NCI-H526 treated with DMSO at 0.1 percent for 48 hours (cell line): ENCODE results near the gene KCNE4.
"Not testable (repeated sequence)": the region's sequence is repeated elsewhere in the genome, so short reads cannot be mapped to it uniquely, and the experiment has no call there.

ENCODE experiments used
- DNase-seq: peaks from one replicate; lab custom pipeline; 2025; lab: John Stamatoyannopoulos, UW

KCNE4 gene

DNA sequence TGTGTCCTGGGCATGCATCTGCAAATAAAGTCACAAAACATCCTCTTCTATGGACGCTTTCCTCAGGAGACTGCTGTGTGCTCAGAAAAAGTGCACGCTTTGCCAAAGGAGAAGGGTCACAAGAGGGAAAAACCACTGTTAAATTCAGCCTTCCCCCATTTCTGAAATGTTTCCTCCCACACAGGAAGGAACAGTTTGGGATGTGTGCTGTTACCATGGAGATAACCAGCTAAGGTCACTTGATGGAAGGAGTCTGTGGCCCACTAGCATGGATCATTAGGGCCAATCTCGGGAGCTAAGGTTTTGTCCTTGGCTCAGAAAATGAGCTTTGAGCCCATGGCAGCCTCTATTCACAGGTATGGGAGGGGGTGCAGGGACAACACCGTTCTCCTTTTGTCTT lies 5.6 kb downstream of the KCNE4 start:
- DNase-seq = no peak

- no peak for DNase-seq
These were observed 7.1 kb downstream of the KCNE4 start for GRCh38 chr2:223058952-223059716.

DNA sequence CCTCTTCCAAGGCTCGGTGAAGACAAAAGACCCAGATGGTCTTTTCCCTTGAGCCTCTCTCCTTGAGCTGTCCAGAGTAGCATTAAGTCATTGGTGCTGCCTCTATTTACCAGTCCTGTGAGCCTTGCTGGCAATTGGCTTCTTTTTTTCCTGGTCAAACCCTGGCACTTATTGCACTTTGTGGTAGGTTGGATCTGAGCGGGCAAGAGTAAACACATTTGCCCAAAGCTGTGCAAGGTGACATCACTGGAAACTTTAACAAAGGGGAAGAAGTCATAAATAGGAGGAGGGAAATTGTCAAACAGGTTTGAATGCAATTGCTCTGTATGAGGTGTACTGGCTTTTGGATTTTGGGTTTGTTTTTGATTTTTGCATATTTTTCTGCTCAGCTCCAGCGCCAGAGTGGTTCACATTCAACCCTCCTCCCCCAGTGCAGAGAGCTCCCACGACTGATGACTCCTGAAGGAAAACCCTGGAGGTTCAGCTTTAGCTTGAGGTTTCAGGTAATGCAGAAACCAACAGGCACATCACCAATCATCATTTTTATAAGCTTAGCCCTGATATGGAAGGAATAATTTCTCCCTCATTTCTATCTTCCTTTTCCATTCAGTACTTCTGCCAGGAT lies 8.3 kb downstream of the KCNE4 start:
- no peak for DNase-seq

DNA sequence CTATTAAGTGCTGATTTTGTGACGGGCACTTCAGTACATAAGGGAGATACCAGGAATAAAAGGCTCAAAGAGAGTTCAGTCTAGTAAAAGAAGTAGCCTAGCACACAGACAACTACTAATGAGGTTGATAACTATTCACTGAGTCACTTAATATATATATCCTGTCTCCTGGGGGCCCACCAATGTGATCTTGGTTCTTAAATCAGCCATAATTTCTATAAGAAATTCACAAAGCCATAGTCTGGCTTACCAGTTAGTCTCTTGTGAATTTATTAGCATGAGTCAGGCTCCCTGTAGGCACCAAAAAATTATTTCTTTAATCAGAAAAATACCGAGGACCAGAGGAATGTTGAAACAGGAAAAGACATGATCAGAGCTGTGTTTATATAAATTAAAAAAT lies 10.4 kb downstream of the KCNE4 start:
- DNase-seq = no peak

- DNase-seq = no peak
These were observed 13.1 kb downstream of the KCNE4 start for GRCh38 chr2:223065107-223065506.

GRCh38 chr2:223066721-223067120 lies 14.7 kb downstream of the KCNE4 start:
- no peak for DNase-seq

DNA sequence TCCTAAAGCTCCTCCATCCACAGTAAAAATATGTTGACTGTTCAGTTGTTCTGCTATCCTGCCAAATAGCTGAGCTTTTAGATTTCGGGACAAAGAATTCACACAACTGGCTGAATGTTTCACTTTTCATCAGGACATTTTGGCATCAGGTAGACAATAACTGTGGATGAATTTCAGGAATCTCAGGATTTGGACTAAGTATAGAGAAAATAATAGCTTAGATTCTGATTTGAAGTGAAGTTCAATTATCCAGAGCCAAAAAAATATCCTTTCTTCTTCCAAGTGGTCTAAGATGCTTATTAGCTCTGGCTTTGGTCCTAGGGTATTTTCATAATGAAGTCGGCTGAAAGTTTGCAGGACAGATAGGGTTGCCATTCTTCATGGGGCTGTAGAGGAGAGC lies 16.1 kb downstream of the KCNE4 start:
- no peak for DNase-seq

DNA sequence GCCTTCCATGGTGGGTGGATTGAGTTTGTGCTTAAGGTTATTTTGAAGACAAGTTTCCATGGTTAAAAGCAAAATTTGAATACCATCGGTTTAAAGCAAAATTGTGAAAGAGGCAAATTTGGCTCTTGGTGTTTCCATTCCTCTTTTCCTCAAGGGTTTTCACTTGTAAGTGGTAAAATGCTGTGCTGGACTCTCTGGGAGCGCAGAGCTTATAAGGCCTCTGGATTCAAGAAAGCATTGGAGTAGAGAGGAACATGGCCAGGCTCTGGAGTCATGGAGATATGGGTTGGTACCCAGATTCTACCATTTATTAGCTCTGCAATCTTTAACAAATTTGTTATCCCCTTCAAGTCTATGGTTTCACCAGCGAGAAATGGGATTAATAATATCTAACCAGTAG lies 17.5 kb downstream of the KCNE4 start:
- no peak for DNase-seq

DNA sequence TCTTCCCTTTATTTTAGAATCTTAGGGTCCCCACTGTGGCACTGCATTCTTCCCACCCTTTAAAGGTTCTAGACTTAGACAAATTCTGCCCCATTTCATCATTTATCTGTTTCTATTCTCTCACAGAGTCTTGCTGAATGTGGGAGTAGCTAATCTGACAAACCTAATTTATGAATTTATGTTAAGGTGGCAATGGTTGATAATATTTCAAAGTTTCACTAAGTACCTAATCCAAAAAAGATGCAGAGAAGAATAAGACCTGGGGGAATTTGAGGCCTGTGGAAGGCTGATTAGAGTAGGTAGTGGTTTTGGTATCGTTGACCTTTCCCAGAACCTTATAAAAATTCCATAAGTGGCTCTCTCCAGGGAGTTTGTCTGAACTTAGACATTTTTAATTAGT lies 18.0 kb downstream of the KCNE4 start:
- DNase-seq = no peak

DNA sequence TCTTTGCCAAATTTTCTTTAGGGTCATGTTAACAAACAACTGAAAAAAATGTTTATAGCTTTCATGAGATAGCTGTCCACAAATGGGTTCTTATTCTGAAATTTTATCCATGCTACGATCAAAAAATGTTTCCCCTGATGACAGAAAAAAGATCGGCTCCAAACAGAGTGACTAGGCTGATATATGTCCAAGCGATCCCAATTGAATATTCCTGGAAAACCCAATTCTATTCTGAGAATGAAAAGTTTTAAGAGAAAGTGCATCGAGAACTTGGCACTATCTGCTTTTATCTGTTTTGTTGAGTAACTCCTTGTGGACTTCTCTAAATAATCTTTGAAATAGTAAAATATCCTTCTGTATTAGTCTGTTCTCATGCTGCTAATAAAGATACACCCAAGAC lies 19.1 kb downstream of the KCNE4 start:
- DNase-seq = no peak

- DNase-seq = no peak
These were observed 20.8 kb downstream of the KCNE4 start for GRCh38 chr2:223072826-223073225.

GRCh38 chr2:223075301-223076270 lies 23.6 kb downstream of the KCNE4 start:
- no peak for DNase-seq

GRCh38 chr2:223076573-223076972 lies 24.6 kb downstream of the KCNE4 start:
- no peak for DNase-seq

DNA sequence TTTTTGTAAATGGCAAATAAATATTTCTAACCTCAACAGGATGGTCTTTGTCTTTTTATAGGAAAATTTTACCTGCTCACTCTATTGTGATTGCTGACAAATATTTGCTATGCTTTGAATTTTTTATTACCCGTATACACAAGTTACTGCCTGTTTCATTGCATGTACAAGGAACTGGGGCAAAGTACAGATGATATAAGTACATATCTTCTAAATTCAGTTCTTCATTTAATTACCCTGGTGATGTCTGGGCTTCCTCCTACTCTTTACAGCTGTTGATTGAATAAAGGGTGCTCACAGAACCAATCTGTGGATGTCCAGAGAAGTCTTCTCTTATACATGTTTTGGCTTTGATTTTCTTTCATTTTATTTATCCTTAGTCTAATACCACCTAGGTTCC lies 26.5 kb downstream of the KCNE4 start:
- DNase-seq = no peak

- DNase-seq = no peak
These were observed 27.4 kb downstream of the KCNE4 start for GRCh38 chr2:223079378-223079777.

GRCh38 chr2:223079925-223080324 lies 27.9 kb downstream of the KCNE4 start:
- DNase-seq = no peak

DNA sequence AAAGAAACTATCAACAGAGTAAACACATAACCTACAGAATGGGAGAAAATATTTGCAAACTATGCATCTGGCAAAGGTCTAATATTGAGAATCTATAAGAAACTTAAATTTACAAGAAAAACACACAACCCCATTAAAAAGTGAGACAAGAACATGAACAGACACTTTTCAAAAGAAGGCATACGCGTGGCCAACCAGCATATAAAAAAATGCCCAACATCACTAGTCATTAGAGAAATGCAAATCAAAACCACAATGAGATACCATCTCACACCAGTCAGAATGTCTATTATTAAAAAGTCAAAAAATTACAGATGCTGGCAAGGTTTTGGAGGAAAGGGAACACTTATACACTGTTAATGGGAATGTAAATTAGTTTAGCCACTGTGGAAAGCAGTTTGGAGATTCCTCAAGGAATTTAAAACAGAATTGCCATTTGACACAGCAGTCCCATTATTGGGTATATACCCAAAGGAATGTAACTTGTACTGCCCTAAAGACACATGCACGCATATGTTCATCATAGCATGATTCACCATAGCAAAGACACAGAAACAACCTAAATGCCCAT lies 28.9 kb downstream of the KCNE4 start:
- DNase-seq = not testable (repeated sequence)

GRCh38 chr2:223081789-223082188 lies 29.8 kb downstream of the KCNE4 start:
- DNase-seq = no peak

DNA sequence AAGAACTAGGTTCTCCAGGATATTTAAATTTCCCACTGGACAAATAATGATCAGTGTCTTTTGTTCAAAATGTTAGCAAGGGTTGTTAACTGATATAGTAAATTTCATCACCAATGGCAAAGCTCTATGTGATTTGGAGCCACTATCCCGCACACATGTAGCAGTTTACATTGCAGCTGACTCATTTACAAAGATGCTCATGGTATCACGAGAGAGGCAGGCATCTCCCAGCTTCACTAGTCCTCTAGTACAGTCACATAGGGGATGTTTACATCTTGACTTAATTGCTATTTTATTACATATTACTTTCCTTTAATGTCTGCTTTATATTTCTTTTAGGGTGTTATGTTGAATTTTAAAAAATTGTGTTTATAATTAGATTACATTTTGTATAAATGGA lies 30.7 kb downstream of the KCNE4 start:
- no peak for DNase-seq

DNA sequence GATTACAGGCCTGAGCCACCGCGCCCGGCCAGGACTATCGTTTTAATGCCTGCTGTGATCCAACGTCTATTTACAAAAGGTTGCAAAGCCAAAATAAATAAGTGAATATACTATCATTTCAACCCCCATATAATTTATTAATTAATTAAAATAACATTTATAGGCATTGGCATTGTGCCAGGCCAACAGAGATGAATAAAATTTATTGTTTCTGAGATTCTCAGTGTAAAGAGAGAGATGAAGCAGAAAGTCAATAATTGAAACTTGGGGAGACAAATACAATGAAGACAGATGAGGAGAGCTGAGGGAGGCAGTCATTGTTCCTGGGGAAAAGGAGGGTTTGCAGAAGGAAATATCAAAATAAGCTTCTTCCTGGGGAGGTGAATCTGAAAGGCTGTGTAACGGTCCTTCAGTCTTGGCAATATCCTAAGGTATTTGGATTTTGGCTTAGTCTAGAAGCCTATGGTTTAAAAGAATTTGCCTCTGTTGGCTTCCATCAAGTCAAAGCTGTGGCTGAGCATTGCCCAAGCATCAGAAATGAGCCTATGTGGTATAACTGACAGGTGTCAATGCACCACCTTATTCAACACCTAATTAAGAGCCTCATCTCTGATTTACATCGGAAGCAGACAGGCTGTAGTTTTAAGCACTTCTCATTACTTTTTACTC lies 31.5 kb downstream of the KCNE4 start:
- no peak for DNase-seq

DNA sequence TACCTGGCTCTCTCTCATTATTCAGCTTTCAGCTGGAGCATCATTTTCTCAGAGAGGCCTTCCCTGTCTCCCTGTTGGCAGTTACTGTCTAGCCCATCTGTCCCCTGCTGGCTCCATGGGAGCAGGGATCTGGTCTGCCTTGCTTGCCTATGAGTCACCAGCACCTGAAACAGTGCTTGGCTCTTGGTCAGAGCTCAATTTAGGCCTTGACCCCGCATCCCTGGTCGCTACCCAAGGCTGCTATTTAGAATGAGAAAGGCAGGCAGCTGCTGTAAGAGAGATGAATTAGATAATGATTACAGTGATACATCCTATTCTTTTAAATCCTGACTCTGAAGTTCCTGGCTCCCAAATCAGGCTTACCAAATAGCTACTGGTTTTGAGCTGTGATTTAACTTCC lies 32.9 kb downstream of the KCNE4 start:
- DNase-seq = no peak
